Activated CD4-positive, CD25-positive, alpha-beta regulatory T cell (primary cell): Measurements from ENCODE around the gene TAS2R20.

Source experiments
- DNase-seq, 4 experiments: peaks; one replicate each; lab custom pipeline; 2025; lab: John Stamatoyannopoulos, UW

TAS2R20 gene

GRCh38 chr12:10959804-10960203 lies 38.3 kb downstream of the TAS2R20 start:
- DNase-seq, result no peak

DNA sequence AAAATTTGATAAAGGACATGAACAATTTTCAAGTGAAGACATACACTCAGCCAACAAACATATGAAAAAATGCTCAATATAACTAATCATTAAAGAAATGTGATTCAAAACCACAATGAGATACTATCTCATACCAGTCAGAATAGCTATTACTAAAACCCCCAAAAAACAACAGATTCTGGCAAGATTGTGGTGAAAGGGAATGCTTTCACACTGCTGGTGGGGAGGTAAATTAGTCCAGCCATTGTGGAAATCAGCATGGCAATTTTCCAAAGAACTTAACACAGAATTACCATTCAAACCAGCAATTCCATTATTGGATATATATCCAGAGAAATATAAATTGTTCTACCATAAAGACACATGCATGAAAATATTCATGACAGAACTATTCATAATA lies 40.4 kb downstream of the TAS2R20 start:
- no peak for DNase-seq

DNA sequence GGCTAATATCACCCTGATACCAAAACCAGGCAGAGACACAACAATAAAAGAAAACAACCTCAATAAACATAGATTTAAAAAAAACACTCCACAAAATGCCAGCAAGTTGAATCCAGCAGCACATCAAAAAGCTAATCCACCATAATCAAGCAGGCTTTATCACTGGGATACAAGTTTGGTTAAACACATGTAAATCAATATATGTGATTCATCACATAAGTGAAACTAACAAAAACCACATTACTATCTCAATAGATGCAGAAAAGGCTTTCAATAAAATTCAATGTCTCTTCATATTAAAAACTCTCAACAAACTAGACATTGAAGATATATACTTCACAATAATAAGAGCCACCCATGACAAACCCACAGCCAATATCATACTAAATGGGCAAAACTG lies 42.0 kb downstream of the TAS2R20 start:
- no peak for DNase-seq

DNA sequence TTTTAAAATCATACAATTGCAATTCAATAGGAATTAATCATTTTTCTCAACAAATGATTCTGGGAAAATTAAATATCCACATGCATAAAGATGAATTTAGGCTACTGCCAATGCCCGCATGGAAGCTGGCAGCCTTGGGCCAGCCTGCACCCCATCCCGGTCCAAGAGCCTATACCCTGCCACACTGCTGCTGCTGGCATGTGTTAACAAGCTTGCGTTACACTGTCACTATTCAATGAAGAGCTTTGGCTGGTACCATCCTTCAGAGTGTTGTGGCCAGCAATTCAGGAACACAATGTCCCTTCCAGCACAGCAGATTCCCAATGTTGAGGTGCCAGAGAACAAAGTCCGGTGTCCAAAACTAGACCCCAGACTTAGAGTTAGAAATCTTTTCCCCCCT lies 45.5 kb downstream of the TAS2R20 start:
- no peak for DNase-seq
